Type B pancreatic cell (in vitro differentiated cells): ENCODE measurements around the gene TM7SF2. TPM values are rescaled to one million over a fixed set of nuclear protein-coding genes. Genes with fewer than 3 reads are reported as not detected.

Experiments used
- DNase-seq: peaks from one replicate; pipeline ENCODE4 v3.0.0; 2021; ENCODE audit warnings: mixed read lengths; ENCODE audit not compliant: unreplicated experiment; ENCODE audit errors: extremely low spot score
- H3K27ac Mint-ChIP-seq: 2 replicates; pipeline ENCODE4 v1.8.0; 2021; ENCODE audit warnings: mild to moderate bottlenecking, mixed read lengths
- H3K27me3 Mint-ChIP-seq: 2 replicates; pipeline ENCODE4 v1.8.0; 2021; ENCODE audit warnings: mixed read lengths
- H3K36me3 Mint-ChIP-seq: 2 replicates; pipeline ENCODE4 v1.8.0; 2021; ENCODE audit warnings: mixed read lengths
- H3K4me1 Mint-ChIP-seq: one replicate; pipeline ENCODE4 v1.8.0; 2021; ENCODE audit warnings: mixed read lengths; ENCODE audit not compliant: unreplicated experiment
- H3K4me3 Mint-ChIP-seq: 2 replicates; pipeline ENCODE4 v1.8.0; 2021; ENCODE audit warnings: mild to moderate bottlenecking, mixed read lengths
- H3K9me3 Mint-ChIP-seq: 2 replicates; pipeline ENCODE4 v1.8.0; 2021; ENCODE audit warnings: mixed read lengths
- CTCF ChIP-seq: fragments of 200-600 bp; sonication (generic); conservative IDR thresholded peaks from 2 replicates; pipeline ENCODE4 v1.5.0; 2021; ENCODE audit warnings: antibody characterized with exemption, mild to moderate bottlenecking
- total RNA-seq: library from RNA; stranded (reverse); gene quantifications from 2 replicates; pipeline ENCODE4 v1.2.1, GENCODE V29; 2021; ENCODE audit warnings: low replicate concordance

Gene TM7SF2
- total RNA-seq, 1 donor from 2014 or later: 52.2 TPM

GRCh38 chr11:65126624-65127274 lies 15.1 kb downstream of the TM7SF2 start:
- peaks cover 12% of the 10 kb centered on the region for H3K4me1 Mint-ChIP-seq
- no peak for TF ChIP-seq CTCF
- H3K9me3 Mint-ChIP-seq: no peaks in the 10 kb centered on the region
- peak overlapping the region; percentile 21 for H3K27ac Mint-ChIP-seq
- H3K36me3 Mint-ChIP-seq: peaks cover 6% of the 10 kb centered on the region
- no peak overlapping the region for H3K4me3 Mint-ChIP-seq
- no peak for DNase-seq
- no peaks in the 10 kb centered on the region for H3K27me3 Mint-ChIP-seq

GRCh38 chr11:65127473-65128181 lies 16.0 kb downstream of the TM7SF2 start:
- Mint-ChIP-seq H3K9me3 (no peaks in the 10 kb centered on the region), H3K27me3 (no peaks in the 10 kb centered on the region), H3K36me3 (no peaks in the 10 kb centered on the region), H3K4me1 (peaks cover 5% of the 10 kb centered on the region), H3K4me3 (no peak overlapping the region), H3K27ac (peak overlapping the region; percentile 21)
- DNase-seq: no peak
- no peak for TF ChIP-seq CTCF

GRCh38 chr11:65128182-65129145 lies 16.8 kb downstream of the TM7SF2 start:
- Mint-ChIP-seq H3K4me3 (no peak overlapping the region), H3K27me3 (no peaks in the 10 kb centered on the region), H3K4me1 (peaks cover 13% of the 10 kb centered on the region), H3K9me3 (no peaks in the 10 kb centered on the region), H3K27ac (no peak overlapping the region), H3K36me3 (no peaks in the 10 kb centered on the region)
- DNase-seq: no peak
- no peak for TF ChIP-seq CTCF

GRCh38 chr11:65129649-65130441 lies 18.2 kb downstream of the TM7SF2 start:
- no peak for DNase-seq
- H3K4me3 Mint-ChIP-seq: no peak overlapping the region
- no peaks in the 10 kb centered on the region for H3K36me3 Mint-ChIP-seq

More at GRCh38 chr11:65129649-65130441, 18.2 kb downstream of the TM7SF2 start:
- TF ChIP-seq CTCF: no peak
- Mint-ChIP-seq H3K27ac (no peak overlapping the region), H3K9me3 (no peaks in the 10 kb centered on the region), H3K27me3 (no peaks in the 10 kb centered on the region), H3K4me1 (peaks cover 8% of the 10 kb centered on the region)
